Measurements from ENCODE around the gene COA8. TPM values are rescaled to one million over a fixed set of nuclear protein-coding genes. Genes with fewer than 3 reads are reported as not detected.

COA8 gene
- total and polyA plus RNA-seq, 7 experiments from 2014 or later, result 13.6 to 51.3 (median 25.5) TPM

DNA sequence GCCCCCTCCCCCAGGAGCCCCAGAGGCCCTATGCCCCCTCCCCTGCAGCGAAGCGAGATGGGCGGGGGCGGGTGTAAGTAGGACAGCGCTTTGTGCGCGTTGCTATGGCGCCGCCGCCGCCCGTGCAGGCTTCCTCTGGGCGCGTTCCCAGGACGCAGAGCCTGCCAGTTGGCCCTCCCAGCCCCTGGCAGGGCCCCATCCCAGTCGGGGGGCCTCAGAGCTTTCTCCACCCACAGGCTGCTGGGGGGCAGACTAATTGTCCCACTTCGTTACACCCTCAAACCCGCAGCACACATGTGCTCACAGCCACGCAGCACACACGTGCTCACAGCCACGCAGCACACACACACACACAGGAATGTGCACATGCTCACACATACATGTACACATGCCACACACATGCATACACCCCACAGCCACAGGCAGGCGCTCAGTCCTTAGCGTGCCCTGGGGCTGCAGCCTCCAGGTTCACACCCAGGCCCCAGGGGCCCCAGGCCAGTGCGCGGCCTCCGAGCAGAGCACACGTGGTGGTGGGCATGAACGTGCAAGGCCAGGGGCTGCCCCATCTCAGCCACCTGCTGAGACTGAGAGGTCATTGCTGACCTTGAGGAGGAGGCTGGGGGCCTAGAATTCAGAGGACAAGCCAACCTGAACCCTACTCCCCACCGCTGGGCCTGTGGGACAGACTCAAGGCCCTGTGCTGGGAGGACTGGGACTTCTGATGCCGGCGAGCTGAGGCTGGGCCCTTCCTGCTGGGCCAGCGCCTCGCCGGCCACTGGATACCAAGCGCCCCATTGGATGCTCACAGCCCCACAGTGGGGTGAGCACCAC lies 18.2 kb upstream of the COA8 start:
- ChIA-PET POLR2A (no interaction called here), CTCF (no interaction called here)
- Mint-ChIP-seq H3K4me3 (no peak overlapping the region), H3K9me3 (no peaks in the 10 kb centered on the region), H3K27ac (peak overlapping the region in 1 of 9 donors; percentile 31), H3K27me3 (no peaks in the 10 kb centered on the region), H3K36me3 (no peaks in the 10 kb centered on the region), H3K4me1 (peaks cover 0 to 2% (median 0%) of the 10 kb centered on the region in 7 donors)
- Histone ChIP-seq H3K27ac (ENCODE audit: low read depth, low read length) (no peak overlapping the region), H3K36me3 (ENCODE audit: control insufficient read depth in 2 of 3, insufficient read depth in 3 of 3, low read length in 3 of 3) (no peaks in the 10 kb centered on the region), H3K4me1 (ENCODE audit: control insufficient read depth in 2 of 2, insufficient read depth in 2 of 2, low read length in 2 of 2) (no peaks in the 10 kb centered on the region), H3K27me3 (ENCODE audit: control insufficient read depth in 2 of 2, insufficient read depth in 2 of 2, low read length in 2 of 2) (no peaks in the 10 kb centered on the region), H3K4me3 (ENCODE audit: low read length) (no peak overlapping the region), H3K9me3 (ENCODE audit: control insufficient read depth in 2 of 3, low read length in 3 of 3) (no peaks in the 10 kb centered on the region)
- no peak for DNase-seq
- no peak for ATAC-seq
- intact Hi-C loops (cut with micrococcal nuclease), result no loop called here

DNA sequence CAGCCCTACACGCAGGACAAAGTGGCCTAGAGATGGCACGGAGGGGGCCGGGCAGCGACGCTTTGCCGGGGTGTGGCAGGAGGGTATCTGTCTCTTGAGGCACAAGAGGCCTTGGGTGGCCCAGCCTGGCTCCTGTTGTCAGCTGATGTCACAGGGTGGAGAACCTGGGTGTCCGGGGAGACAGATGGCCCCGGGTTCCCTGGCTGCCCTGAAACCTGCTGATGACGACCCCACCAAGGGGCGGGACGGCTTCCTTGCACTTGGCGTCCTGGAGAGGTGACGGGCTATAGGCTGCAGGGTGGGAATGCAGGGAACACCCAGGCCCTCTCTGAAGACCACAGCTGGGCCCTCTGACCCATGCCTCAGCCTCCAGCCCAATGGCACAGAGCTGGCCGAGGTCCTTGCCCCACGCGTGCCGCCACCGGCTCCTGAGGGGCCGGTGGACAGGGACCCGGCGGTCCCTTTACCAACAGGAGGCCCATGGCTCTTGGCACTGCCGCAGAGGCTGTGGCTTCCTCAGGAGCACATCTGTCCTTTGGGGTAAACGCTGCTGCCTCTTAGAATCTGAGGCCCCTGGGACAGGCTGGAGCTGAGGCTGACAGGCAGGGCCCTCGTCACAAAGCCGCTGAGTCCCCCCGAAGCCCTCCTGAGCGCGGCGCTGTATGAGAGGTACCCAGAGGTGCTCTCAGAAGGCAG lies 17.4 kb upstream of the COA8 start:
- Histone ChIP-seq H3K27me3 (ENCODE audit: control insufficient read depth in 2 of 2, insufficient read depth in 2 of 2, low read length in 2 of 2) (no peaks in the 10 kb centered on the region), H3K9me3 (ENCODE audit: control insufficient read depth in 2 of 3, low read length in 3 of 3) (no peaks in the 10 kb centered on the region), H3K27ac (ENCODE audit: low read depth, low read length) (no peak overlapping the region), H3K4me1 (ENCODE audit: control insufficient read depth in 2 of 2, insufficient read depth in 2 of 2, low read length in 2 of 2) (no peaks in the 10 kb centered on the region), H3K36me3 (ENCODE audit: control insufficient read depth in 2 of 3, insufficient read depth in 3 of 3, low read length in 3 of 3) (no peaks in the 10 kb centered on the region), H3K4me3 (ENCODE audit: low read length) (no peak overlapping the region)
- DNase-seq (no peak), ATAC-seq (no peak)
- no peaks in the 10 kb centered on the region for H3K9me3 Mint-ChIP-seq
- no peak overlapping the region for H3K4me3 Mint-ChIP-seq
- intact Hi-C loops (cut with micrococcal nuclease), result no loop called here
- H3K36me3 Mint-ChIP-seq, result no peaks in the 10 kb centered on the region
- H3K27me3 Mint-ChIP-seq, result no peaks in the 10 kb centered on the region
- ChIA-PET POLR2A (no interaction called here), CTCF (interaction anchor here (0.9 to 2.5 kb wide), 3 partner anchors 16 to 42 kb away, joined by 4 to 12 read pairs (median 5); partner anchors contain the start of gene TRMT61A)
- H3K27ac Mint-ChIP-seq, result no peak overlapping the region
- peaks cover 0 to 2% (median 0%) of the 10 kb centered on the region in 7 donors for H3K4me1 Mint-ChIP-seq

DNA sequence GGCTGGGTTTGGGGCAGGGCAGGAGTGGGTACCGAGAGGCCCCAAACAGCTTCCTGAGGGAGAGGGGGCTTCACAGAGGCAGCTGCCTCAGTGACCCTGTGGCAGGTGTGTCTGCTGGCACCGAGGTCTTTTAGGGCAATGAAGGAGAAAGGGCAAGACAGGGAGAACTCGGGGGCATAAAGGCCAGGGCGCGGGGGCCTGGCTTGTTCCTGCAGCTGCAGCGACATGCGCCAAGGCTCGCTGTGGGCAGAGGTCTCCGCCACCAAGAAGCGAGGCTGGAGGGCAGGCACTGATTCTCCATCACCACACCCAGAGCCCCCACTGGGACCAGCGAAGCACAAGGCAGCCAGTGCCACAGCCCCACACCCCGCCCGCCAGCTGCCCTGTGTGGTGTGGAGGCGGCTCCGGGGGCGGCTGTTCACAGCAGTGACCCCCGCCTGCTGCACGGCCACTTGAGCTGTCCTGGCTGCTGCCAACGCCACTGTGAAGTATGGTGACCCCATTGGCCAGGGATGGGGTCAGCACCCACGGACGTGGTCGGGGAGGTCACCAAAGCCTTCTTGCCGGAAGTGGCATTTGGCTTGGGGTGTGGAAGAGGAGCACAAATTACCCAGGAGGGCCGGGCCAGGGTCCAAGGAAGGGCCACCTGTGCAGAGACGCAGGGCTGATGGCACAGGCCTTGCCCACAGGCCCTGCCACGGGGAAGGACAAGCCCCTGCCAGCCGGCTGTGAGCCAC lies 16.7 kb upstream of the COA8 start:
- H3K9me3 Mint-ChIP-seq, result no peaks in the 10 kb centered on the region
- Histone ChIP-seq H3K36me3 (ENCODE audit: control insufficient read depth in 2 of 3, insufficient read depth in 3 of 3, low read length in 3 of 3) (no peaks in the 10 kb centered on the region), H3K9me3 (ENCODE audit: control insufficient read depth in 2 of 3, low read length in 3 of 3) (no peaks in the 10 kb centered on the region), H3K27me3 (ENCODE audit: control insufficient read depth in 2 of 2, insufficient read depth in 2 of 2, low read length in 2 of 2) (no peaks in the 10 kb centered on the region), H3K4me3 (ENCODE audit: low read length) (no peak overlapping the region), H3K27ac (ENCODE audit: low read depth, low read length) (no peak overlapping the region), H3K4me1 (ENCODE audit: control insufficient read depth in 2 of 2, insufficient read depth in 2 of 2, low read length in 2 of 2) (no peaks in the 10 kb centered on the region)
- ATAC-seq, result no peak
- H3K4me1 Mint-ChIP-seq, result peaks cover 0 to 2% (median 0%) of the 10 kb centered on the region in 7 donors
- no peak overlapping the region for H3K27ac Mint-ChIP-seq
- POLR2A ChIA-PET, result no interaction called here
- no peaks in the 10 kb centered on the region for H3K27me3 Mint-ChIP-seq
- CTCF ChIA-PET, result interaction anchor here (0.5 to 2.5 kb wide), 6 partner anchors 17 to 79 kb away, joined by 3 to 12 read pairs (median 4); partner anchors contain the start of gene TRMT61A
- DNase-seq, result no peak
- no peaks in the 10 kb centered on the region for H3K36me3 Mint-ChIP-seq
- intact Hi-C loops (cut with micrococcal nuclease), result loop anchor here (1.0 kb wide), 2 partner anchors 28 to 46 kb away; no protein-coding TSS in a partner anchor
- H3K4me3 Mint-ChIP-seq, result no peak overlapping the region

DNA sequence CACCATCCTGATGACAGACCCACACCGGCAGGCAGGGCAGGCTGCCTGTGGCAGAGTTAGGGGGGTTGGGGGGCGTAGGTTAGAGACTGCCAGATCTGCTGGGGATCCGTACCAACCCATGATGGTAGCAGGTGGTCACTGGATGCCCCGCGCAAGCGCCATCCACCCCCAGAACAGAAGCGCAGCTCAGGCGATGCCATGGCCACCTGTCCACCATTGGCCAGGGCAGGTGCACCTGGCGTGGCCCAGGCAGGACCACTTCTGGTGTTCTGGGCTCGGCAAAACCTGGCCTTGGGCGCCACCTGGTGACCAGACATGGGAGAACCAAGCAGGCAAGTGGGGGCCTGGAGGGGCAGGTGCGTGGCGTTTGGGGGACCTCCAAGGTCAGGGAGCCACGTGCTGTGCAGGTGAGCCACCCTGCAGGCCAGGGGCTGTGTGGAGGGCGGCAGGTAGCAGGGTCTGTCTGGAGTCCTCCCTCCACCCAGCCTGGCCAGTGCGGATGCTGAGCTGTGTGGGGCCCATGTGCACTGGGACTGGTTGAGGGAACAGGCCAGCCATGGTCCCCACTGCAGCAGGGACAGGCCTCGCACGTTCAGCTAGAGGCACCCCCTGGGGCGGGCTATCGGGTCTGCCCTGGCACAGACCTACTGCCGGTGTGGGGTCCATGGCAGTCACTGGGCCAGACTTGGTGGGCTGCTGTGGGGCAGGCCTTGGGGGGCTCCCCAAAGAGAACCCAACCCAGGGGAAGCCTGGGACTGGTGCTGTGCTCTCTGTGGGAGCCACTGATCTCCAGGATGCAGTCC lies 15.9 kb upstream of the COA8 start:
- Histone ChIP-seq H3K27me3 (ENCODE audit: control insufficient read depth in 2 of 2, insufficient read depth in 2 of 2, low read length in 2 of 2) (no peaks in the 10 kb centered on the region), H3K36me3 (ENCODE audit: control insufficient read depth in 2 of 3, insufficient read depth in 3 of 3, low read length in 3 of 3) (no peaks in the 10 kb centered on the region), H3K4me1 (ENCODE audit: control insufficient read depth in 2 of 2, insufficient read depth in 2 of 2, low read length in 2 of 2) (no peaks in the 10 kb centered on the region), H3K27ac (ENCODE audit: low read depth, low read length) (no peak overlapping the region), H3K4me3 (ENCODE audit: low read length) (no peak overlapping the region), H3K9me3 (ENCODE audit: control insufficient read depth in 2 of 3, low read length in 3 of 3) (no peaks in the 10 kb centered on the region)
- ChIA-PET POLR2A (no interaction called here), CTCF (interaction anchor here (0.5 to 2.5 kb wide), 11 partner anchors 17 to 411 kb away, joined by 3 to 12 read pairs (median 4); partner anchors contain the start of gene TRMT61A)
- Mint-ChIP-seq H3K27me3 (no peaks in the 10 kb centered on the region), H3K27ac (no peak overlapping the region), H3K9me3 (no peaks in the 10 kb centered on the region), H3K36me3 (peaks cover 0 to 4% (median 0%) of the 10 kb centered on the region in 5 donors), H3K4me1 (peaks cover 0 to 5% (median 0%) of the 10 kb centered on the region in 7 donors), H3K4me3 (no peak overlapping the region)
- intact Hi-C loops (cut with micrococcal nuclease), result loop anchor here (1.0 kb wide), 2 partner anchors 29 to 47 kb away; no protein-coding TSS in a partner anchor
- ATAC-seq, result peak; percentile 77
- peak; percentile 53 to 83 (median 70) for DNase-seq

DNA sequence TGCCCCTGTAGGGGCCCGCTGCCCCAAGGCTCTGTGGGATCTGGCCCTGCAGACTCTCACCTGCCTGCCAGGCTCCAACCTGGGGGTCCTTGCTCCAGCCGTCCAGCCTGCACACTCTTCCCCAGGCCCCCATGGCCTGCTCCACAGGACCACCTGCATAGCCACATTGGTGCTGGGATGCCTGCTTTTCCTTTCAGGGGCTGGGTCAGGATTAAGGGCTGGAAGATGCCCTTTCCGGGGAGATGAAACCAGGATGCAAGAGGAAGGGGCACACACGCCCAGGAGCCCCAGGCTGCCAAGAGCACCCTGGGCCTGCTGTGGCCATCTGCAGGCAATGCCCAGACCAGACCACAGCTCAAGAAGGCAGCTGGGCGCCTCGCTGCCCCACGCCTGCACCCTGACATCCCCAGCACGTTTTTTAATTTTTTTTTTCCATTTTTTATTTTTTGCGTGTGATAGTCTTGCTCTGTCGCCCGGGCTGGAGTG lies 15.3 kb upstream of the COA8 start:
- intact Hi-C loops (cut with micrococcal nuclease), result no loop called here
- ATAC-seq, result no peak
- Mint-ChIP-seq H3K27me3 (no peaks in the 10 kb centered on the region), H3K4me1 (peaks cover 0 to 4% (median 0%) of the 10 kb centered on the region in 7 donors), H3K27ac (no peak overlapping the region), H3K9me3 (no peaks in the 10 kb centered on the region), H3K4me3 (no peak overlapping the region), H3K36me3 (peaks cover 0 to 4% (median 0%) of the 10 kb centered on the region in 5 donors)
- H3K4me3 ChIP-seq (ENCODE audit: low read length), result no peak overlapping the region
- no peak for DNase-seq
- no peaks in the 10 kb centered on the region for H3K9me3 ChIP-seq (ENCODE audit: control insufficient read depth in 2 of 3, low read length in 3 of 3)
- H3K36me3 ChIP-seq (ENCODE audit: control insufficient read depth in 2 of 3, insufficient read depth in 3 of 3, low read length in 3 of 3), result peaks cover 0 to 2% (median 0%) of the 10 kb centered on the region in 3 experiments
- no peaks in the 10 kb centered on the region for H3K27me3 ChIP-seq (ENCODE audit: control insufficient read depth in 2 of 2, insufficient read depth in 2 of 2, low read length in 2 of 2)
- CTCF ChIA-PET, result interaction anchor here (0.5 to 2.5 kb wide), 8 partner anchors 18 to 410 kb away, joined by 3 to 12 read pairs (median 4); partner anchors contain the start of gene TRMT61A
- H3K4me1 ChIP-seq (ENCODE audit: control insufficient read depth in 2 of 2, insufficient read depth in 2 of 2, low read length in 2 of 2), result no peaks in the 10 kb centered on the region
- H3K27ac ChIP-seq (ENCODE audit: low read depth, low read length), result no peak overlapping the region
- POLR2A ChIA-PET, result no interaction called here
